ENCODE results near the gene PLCXD1. TPM values are rescaled to one million over a fixed set of nuclear protein-coding genes. Genes with fewer than 3 reads are reported as not detected.
A peak's percentile ranks its signal among the peaks of the same experiment; 100 is the strongest.
"Not testable (repeated sequence)": the region's sequence is repeated elsewhere in the genome, so short reads cannot be mapped to it uniquely, and the experiment has no call there.

PLCXD1 gene
- total and polyA plus RNA-seq, 7 donors: 2.5 to 29.8 (median 5.1) TPM

GRCh38 chrX:259692-260355 is 21.4 kb upstream of the PLCXD1 start:
- no peaks in the 10 kb centered on the region for H3K27me3 ChIP-seq
- H3K27ac ChIP-seq: no peak overlapping the region
- 19 to 65% methylated on average over 21 of the region's 21 CpGs for WGBS, 2 donors
- H3K4me1 ChIP-seq: no peaks in the 10 kb centered on the region
- no peak for TF ChIP-seq POLR2AphosphoS5 (IDR thresholded peaks at IDR 0.05)
- H3K36me3 ChIP-seq: no peaks in the 10 kb centered on the region
- no peaks in the 10 kb centered on the region for H3K9me3 ChIP-seq
- DNase-seq: peak; percentile 56
- H3K4me3 ChIP-seq: no peak overlapping the region
- intact Hi-C loops (cut with DNase I): no loop called here

GRCh38 chrX:261167-261918 is 19.8 kb upstream of the PLCXD1 start:
- H3K27ac ChIP-seq: no peak overlapping the region
- 78 to 83% methylated on average over 32 of the region's 32 CpGs for WGBS, 2 donors
- DNase-seq: peak; percentile 57
- intact Hi-C loops (cut with DNase I): no loop called here
- H3K9me3 ChIP-seq: no peaks in the 10 kb centered on the region
- TF ChIP-seq POLR2AphosphoS5 (IDR thresholded peaks at IDR 0.05) (no peak), CTCF (IDR thresholded peaks at IDR 0.05) (no peak), POLR2A (IDR thresholded peaks at IDR 0.05) (no peak), EP300 (IDR thresholded peaks at IDR 0.05) (no peak)
- no peaks in the 10 kb centered on the region for H3K36me3 ChIP-seq
- no peak overlapping the region for H3K4me3 ChIP-seq
- H3K4me1 ChIP-seq: no peaks in the 10 kb centered on the region
- no peaks in the 10 kb centered on the region for H3K27me3 ChIP-seq

GRCh38 chrX:261919-262352 is 19.2 kb upstream of the PLCXD1 start:
- TF ChIP-seq POLR2AphosphoS5 (IDR thresholded peaks at IDR 0.05): no peak
- TF ChIP-seq EP300 (IDR thresholded peaks at IDR 0.05): no peak
- TF ChIP-seq CTCF (IDR thresholded peaks at IDR 0.05): no peak
- TF ChIP-seq POLR2A (IDR thresholded peaks at IDR 0.05): no peak
- H3K27ac ChIP-seq: no peak overlapping the region
- DNase-seq: no peak
- no peak overlapping the region for H3K4me3 ChIP-seq
- H3K9me3 ChIP-seq: no peaks in the 10 kb centered on the region
- intact Hi-C loops (cut with DNase I): no loop called here
- 68 to 81% methylated on average over 12 of the region's 12 CpGs for WGBS, 2 donors
- no peaks in the 10 kb centered on the region for H3K36me3 ChIP-seq
- H3K4me1 ChIP-seq: no peaks in the 10 kb centered on the region
- H3K27me3 ChIP-seq: no peaks in the 10 kb centered on the region

DNA sequence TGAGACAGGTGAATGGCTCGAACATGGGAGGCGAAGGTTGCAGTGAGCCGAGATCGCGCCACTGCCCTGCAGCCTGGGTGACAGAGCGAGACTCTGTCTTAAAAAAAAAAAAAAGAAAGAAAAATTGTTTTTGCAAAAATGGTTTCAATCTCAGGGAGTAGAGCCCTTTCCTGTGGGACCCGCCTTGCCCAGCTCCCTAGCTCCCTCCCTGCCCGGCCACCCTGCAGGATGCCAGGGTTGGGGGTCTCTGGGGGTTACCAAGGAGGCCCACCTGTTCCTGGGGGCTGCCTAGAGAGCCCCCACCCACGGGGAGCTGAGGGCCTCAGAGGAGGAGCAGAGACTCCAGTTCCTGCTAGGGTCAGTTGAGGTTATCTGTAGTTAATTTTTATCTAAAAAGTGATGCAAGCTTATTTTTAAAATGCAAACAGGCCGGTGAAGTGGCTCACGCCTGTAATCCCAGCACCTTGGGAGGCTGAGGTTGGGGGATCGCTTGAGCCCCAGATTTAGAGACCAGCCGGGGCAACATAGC is 18.7 kb upstream of the PLCXD1 start:
- Histone ChIP-seq H3K9me3 (no peaks in the 10 kb centered on the region), H3K27ac (no peak overlapping the region), H3K4me3 (no peak overlapping the region), H3K27me3 (no peaks in the 10 kb centered on the region), H3K36me3 (no peaks in the 10 kb centered on the region), H3K4me1 (no peaks in the 10 kb centered on the region)
- intact Hi-C loops (cut with DNase I): no loop called here
- TF ChIP-seq CTCF (IDR thresholded peaks at IDR 0.05) (no peak), POLR2A (IDR thresholded peaks at IDR 0.05) (no peak), POLR2AphosphoS5 (IDR thresholded peaks at IDR 0.05) (no peak), EP300 (IDR thresholded peaks at IDR 0.05) (no peak)
- DNase-seq: peak; percentile 44
- 36 to 60% methylated on average over 13 of the region's 13 CpGs for WGBS, 2 donors

DNA sequence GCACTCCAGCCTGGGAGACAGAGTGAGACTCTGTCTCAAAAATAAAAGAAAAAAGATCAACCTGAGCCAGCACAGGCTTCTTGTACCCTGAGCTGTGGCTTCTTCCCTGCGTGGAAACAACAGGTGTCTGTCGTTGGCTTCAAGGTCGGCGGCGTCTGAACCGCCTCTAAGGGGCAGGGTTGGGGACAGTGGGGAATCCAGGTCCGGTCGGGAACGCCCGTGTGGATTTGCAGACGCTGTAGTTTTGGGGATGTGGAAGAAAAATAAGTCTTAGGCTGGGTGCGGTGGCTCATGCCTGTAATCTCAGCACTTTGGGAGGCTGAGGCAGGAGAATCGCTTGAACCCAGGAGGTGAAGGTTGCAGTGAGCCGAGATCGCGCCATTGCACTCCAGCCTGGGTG is 17.2 kb upstream of the PLCXD1 start:
- intact Hi-C loops (cut with DNase I); H3K27ac ChIP-seq; H3K9me3 ChIP-seq; DNase-seq; H3K4me1 ChIP-seq; H3K27me3 ChIP-seq; H3K36me3 ChIP-seq; H3K4me3 ChIP-seq: not testable (repeated sequence)
- 82 to 93% methylated on average over 16 of the region's 16 CpGs for WGBS, 2 donors
